ENCODE data around the gene CHCT1. TPM values are rescaled to one million over a fixed set of nuclear protein-coding genes. Genes with fewer than 3 reads are reported as not detected.

The CHCT1 gene
- total and polyA plus RNA-seq, 2 donors (not counting 3 experiments of a cell fraction or from before 2014, with no cell fraction given) = not detected

GRCh38 chr17:60396412-60396811 lies 25.9 kb upstream of the CHCT1 start:
- ChIA-PET POLR2A (no interaction called here), CTCF (interaction anchor here (0.9 to 2.5 kb wide), 3 partner anchors 9 to 165 kb away, joined by 3 to 9 read pairs (median 7); no protein-coding TSS in a partner anchor)
- dilution Hi-C loops (cut with MboI; ENCODE audit: extremely low pct_ligation_motif_present, low sequenced_read_pairs) = no loop called here
- TF ChIP-seq POLR2A (IDR thresholded peaks at IDR 0.05; ENCODE audit: low read depth, low read length) (no peak), MYC (IDR thresholded peaks at IDR 0.05; ENCODE audit: low read depth, low read length) (no peak), CTCF (IDR thresholded peaks at IDR 0.05; ENCODE audit: extremely low read depth in 1 of 2, insufficient read depth in 1 of 2, low read depth in 1 of 2, low read length in 2 of 2) (no peak), MAX (IDR thresholded peaks at IDR 0.05; ENCODE audit: insufficient read depth, insufficient read length) (no peak), GATA2 (IDR thresholded peaks at IDR 0.05; ENCODE audit: insufficient read depth, insufficient read length, low read depth, low read length) (no peak), FOS (IDR thresholded peaks at IDR 0.05; ENCODE audit: borderline replicate concordance, insufficient read depth, low read length) (no peak), EZH2 (IDR thresholded peaks at IDR 0.05; ENCODE audit: borderline replicate concordance, low read depth, low read length, severe bottlenecking) (no peak)
- H3K4me2 ChIP-seq (ENCODE audit: insufficient read depth, low read length) = no peak overlapping the region
- no peak overlapping the region for H3K27ac ChIP-seq (ENCODE audit: insufficient read depth, low read depth, low read length)
- H4K20me1 ChIP-seq (replicated peaks; ENCODE audit: control insufficient read depth, extremely low read depth, insufficient read depth, low read length) = no peaks in the 10 kb centered on the region
- BruUV-seq (replicated peaks) = no TSS peak
- no peaks in the 10 kb centered on the region for H3K9me3 ChIP-seq (replicated peaks; ENCODE audit: control insufficient read depth, insufficient read depth, low read length)
- H3K27me3 ChIP-seq (ENCODE audit: control insufficient read depth in 2 of 2, insufficient read depth in 2 of 2, low read length in 2 of 2) = no peaks in the 10 kb centered on the region
- H3K9ac ChIP-seq (replicated peaks; ENCODE audit: extremely low read depth, insufficient read depth, low read length) = no peak overlapping the region
- H3K9me1 ChIP-seq (replicated peaks; ENCODE audit: control insufficient read depth, extremely low read depth, insufficient read depth, low read length) = no peaks in the 10 kb centered on the region
- H2AFZ ChIP-seq (ENCODE audit: low read depth, low read length) = no peak overlapping the region
- DNase-seq (ENCODE audit: low read depth, low spot score) (no peak), FAIRE-seq (no peak)
- intact Hi-C loops (cut with micrococcal nuclease) = loop anchor here (10.0 kb wide), 1 partner anchor 252 kb away; the partner anchor contains the start of gene CA4
- H3K36me3 ChIP-seq (ENCODE audit: control insufficient read depth in 2 of 2, extremely low read depth in 1 of 2, insufficient read depth in 2 of 2, low read length in 2 of 2) = no peaks in the 10 kb centered on the region
- H3K4me1 ChIP-seq (ENCODE audit: control insufficient read depth, extremely low read depth, insufficient read depth, low read length) = peaks cover 9% of the 10 kb centered on the region
- no peak overlapping the region for H3K4me3 ChIP-seq (replicated peaks in 1 of 3; ENCODE audit: insufficient read depth in 1 of 3, low read depth in 1 of 3, low read length in 3 of 3)
- peaks cover 4% of the 10 kb centered on the region for H3K79me2 ChIP-seq (ENCODE audit: control insufficient read depth, insufficient read depth, low read length)
